ENCODE results near the gene COX7A1. TPM values are rescaled to one million over a fixed set of nuclear protein-coding genes. Genes with fewer than 3 reads are reported as not detected.
"Not testable (repeated sequence)": the region's sequence is repeated elsewhere in the genome, so short reads cannot be mapped to it uniquely, and the experiment has no call there.

COX7A1 gene
- total and polyA plus RNA-seq, 10 of the 15 experiments (the other 5 are each of a cell fraction or from before 2014, with no cell fraction given) = not detected

DNA sequence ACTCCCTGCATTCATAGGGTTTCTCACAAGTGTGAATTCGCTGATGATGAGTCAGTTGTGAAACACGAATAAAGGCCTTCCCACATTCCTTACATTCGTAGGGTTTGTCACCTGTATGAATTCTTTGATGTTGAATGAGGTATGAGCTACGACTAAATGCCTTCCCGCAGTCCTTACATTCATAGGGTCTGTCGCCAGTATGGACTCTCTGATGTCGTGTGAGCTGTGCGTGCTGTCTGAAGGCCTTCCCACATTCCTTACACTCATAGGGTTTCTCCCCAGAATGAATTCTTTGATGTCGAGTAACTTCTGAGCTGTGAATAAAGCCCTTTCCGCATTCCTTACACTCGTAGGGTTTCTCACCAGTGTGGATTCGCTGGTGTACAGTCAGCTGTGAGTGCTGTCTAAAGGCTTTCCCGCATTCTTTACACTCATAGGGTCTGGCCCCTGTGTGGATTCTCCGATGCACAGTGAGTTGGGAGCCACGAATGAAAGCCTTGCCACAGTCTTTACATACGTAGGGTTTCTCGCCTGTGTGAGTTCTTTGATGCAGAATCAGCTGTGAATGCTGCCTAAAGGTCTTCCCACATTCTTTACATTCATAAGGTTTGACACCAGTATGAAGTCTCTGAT is 30.5 kb upstream of the COX7A1 start:
- RAD21 ChIA-PET (ENCODE audit: unreplicated experiment) = no interaction called here
- Histone ChIP-seq H3K9ac (ENCODE audit: control insufficient read depth, insufficient read depth, low read length) (no peak overlapping the region), H2AFZ (ENCODE audit: control insufficient read depth, low read depth, low read length) (no peak overlapping the region), H3K27me3 (replicated peaks in 1 of 2; ENCODE audit: control insufficient read depth in 2 of 2, insufficient read depth in 2 of 2, low read length in 1 of 2) (no peaks in the 10 kb centered on the region), H3K4me2 (ENCODE audit: control insufficient read depth, insufficient read depth) (no peak overlapping the region), H3K36me3 (ENCODE audit: control insufficient read depth in 2 of 2, insufficient read depth in 2 of 2, low read length in 1 of 2) (peaks cover 0 to 3% of the 10 kb centered on the region in 2 experiments; a peak in 1 of 4 replicates), H3K4me1 (ENCODE audit: control insufficient read depth, insufficient read depth, low read length) (no peaks in the 10 kb centered on the region), H3K9me3 (replicated peaks; ENCODE audit: control insufficient read depth, insufficient read depth, low read length) (no peaks in the 10 kb centered on the region), H3K4me3 (no peak overlapping the region), H3K27ac (ENCODE audit: control insufficient read depth, insufficient read depth) (no peak overlapping the region), H4K20me1 (ENCODE audit: control insufficient read depth, insufficient read depth) (no peaks in the 10 kb centered on the region), H3K79me2 (ENCODE audit: control insufficient read depth, insufficient read depth, low read length) (no peaks in the 10 kb centered on the region)
- SMC1A ChIA-PET (ENCODE audit: uncharacterized antibody, unreplicated experiment) = no interaction called here
- WGBS (ENCODE audit: insufficient coverage, insufficient replicate concordance, low lambda C conversion rate, missing lambda C conversion rate) = 92% methylated on average over 17 of the region's 17 CpGs
- POLR2A ChIA-PET = no interaction called here
- no TSS peak for BruUV-seq (replicated peaks)
- no peak for ATAC-seq
- no peak for DNase-seq (ENCODE audit: low read depth, low spot score)
- TF ChIP-seq CHD1 (IDR thresholded peaks at IDR 0.05; ENCODE audit: low read depth, low read length) (no peak), ZNF24 (IDR thresholded peaks at IDR 0.05) (peak; percentile 88), JUNB (IDR thresholded peaks at IDR 0.05) (no peak)
- TF ChIP-seq, protein P1, sequence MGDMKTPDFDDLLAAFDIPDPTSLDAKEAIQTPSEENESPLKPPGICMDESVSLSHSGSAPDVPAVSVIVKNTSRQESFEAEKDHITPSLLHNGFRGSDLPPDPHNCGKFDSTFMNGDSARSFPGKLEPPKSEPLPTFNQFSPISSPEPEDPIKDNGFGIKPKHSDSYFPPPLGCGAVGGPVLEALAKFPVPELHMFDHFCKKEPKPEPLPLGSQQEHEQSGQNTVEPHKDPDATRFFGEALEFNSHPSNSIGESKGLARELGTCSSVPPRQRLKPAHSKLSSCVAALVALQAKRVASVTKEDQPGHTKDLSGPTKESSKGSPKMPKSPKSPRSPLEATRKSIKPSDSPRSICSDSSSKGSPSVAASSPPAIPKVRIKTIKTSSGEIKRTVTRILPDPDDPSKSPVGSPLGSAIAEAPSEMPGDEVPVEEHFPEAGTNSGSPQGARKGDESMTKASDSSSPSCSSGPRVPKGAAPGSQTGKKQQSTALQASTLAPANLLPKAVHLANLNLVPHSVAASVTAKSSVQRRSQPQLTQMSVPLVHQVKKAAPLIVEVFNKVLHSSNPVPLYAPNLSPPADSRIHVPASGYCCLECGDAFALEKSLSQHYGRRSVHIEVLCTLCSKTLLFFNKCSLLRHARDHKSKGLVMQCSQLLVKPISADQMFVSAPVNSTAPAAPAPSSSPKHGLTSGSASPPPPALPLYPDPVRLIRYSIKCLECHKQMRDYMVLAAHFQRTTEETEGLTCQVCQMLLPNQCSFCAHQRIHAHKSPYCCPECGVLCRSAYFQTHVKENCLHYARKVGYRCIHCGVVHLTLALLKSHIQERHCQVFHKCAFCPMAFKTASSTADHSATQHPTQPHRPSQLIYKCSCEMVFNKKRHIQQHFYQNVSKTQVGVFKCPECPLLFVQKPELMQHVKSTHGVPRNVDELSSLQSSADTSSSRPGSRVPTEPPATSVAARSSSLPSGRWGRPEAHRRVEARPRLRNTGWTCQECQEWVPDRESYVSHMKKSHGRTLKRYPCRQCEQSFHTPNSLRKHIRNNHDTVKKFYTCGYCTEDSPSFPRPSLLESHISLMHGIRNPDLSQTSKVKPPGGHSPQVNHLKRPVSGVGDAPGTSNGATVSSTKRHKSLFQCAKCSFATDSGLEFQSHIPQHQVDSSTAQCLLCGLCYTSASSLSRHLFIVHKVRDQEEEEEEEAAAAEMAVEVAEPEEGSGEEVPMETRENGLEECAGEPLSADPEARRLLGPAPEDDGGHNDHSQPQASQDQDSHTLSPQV (IDR thresholded peaks at IDR 0.05) = peak; percentile 97
- TF ChIP-seq, protein P2, sequence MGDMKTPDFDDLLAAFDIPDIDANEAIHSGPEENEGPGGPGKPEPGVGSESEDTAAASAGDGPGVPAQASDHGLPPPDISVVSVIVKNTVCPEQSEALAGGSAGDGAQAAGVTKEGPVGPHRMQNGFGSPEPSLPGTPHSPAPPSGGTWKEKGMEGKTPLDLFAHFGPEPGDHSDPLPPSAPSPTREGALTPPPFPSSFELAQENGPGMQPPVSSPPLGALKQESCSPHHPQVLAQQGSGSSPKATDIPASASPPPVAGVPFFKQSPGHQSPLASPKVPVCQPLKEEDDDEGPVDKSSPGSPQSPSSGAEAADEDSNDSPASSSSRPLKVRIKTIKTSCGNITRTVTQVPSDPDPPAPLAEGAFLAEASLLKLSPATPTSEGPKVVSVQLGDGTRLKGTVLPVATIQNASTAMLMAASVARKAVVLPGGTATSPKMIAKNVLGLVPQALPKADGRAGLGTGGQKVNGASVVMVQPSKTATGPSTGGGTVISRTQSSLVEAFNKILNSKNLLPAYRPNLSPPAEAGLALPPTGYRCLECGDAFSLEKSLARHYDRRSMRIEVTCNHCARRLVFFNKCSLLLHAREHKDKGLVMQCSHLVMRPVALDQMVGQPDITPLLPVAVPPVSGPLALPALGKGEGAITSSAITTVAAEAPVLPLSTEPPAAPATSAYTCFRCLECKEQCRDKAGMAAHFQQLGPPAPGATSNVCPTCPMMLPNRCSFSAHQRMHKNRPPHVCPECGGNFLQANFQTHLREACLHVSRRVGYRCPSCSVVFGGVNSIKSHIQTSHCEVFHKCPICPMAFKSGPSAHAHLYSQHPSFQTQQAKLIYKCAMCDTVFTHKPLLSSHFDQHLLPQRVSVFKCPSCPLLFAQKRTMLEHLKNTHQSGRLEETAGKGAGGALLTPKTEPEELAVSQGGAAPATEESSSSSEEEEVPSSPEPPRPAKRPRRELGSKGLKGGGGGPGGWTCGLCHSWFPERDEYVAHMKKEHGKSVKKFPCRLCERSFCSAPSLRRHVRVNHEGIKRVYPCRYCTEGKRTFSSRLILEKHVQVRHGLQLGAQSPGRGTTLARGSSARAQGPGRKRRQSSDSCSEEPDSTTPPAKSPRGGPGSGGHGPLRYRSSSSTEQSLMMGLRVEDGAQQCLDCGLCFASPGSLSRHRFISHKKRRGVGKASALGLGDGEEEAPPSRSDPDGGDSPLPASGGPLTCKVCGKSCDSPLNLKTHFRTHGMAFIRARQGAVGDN (IDR thresholded peaks at IDR 0.05) = peak; percentile 94
- CTCF ChIA-PET = no interaction called here
- in situ Hi-C loops (cut with MboI) (no loop called here), intact Hi-C loops (cut with micrococcal nuclease; ENCODE audit: unreplicated experiment) (no loop called here)
- no peak for FAIRE-seq

DNA sequence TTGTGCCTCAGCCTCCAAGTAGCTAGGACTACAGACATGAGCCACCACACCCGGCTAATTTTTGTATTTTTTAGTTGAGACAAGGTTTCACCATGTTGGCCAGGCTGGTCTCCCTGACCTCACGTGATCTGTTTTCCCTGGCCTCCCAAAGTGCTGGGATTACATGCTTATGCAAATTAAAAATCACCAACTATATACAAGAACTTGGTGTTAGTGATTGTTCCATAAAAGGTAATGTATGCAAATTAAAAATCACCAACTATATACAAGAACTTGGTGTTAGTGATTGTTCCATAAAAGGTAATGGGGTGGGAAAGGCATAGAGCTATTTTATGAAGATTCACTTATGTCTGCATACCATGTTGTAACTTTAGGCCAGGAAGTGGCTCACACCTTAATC is 26.8 kb upstream of the COX7A1 start:
- RAD21 ChIA-PET (ENCODE audit: unreplicated experiment); H3K9ac ChIP-seq (ENCODE audit: control insufficient read depth, insufficient read depth, low read length); H3K4me3 ChIP-seq; H3K36me3 ChIP-seq (ENCODE audit: control insufficient read depth in 2 of 2, insufficient read depth in 2 of 2, low read length in 1 of 2); BruUV-seq (replicated peaks); H3K79me2 ChIP-seq (ENCODE audit: control insufficient read depth, insufficient read depth, low read length); H4K20me1 ChIP-seq (ENCODE audit: control insufficient read depth, insufficient read depth); DNase-seq (ENCODE audit: low read depth, low spot score); H3K27me3 ChIP-seq (replicated peaks in 1 of 2; ENCODE audit: control insufficient read depth in 2 of 2, insufficient read depth in 2 of 2, low read length in 1 of 2); SMC1A ChIA-PET (ENCODE audit: uncharacterized antibody, unreplicated experiment); H3K4me2 ChIP-seq (ENCODE audit: control insufficient read depth, insufficient read depth); POLR2A ChIA-PET; H3K4me1 ChIP-seq (ENCODE audit: control insufficient read depth, insufficient read depth, low read length); H3K27ac ChIP-seq (ENCODE audit: control insufficient read depth, insufficient read depth); intact Hi-C loops (cut with micrococcal nuclease; ENCODE audit: unreplicated experiment); H2AFZ ChIP-seq (ENCODE audit: control insufficient read depth, low read depth, low read length); FAIRE-seq; in situ Hi-C loops (cut with MboI); H3K9me3 ChIP-seq (replicated peaks; ENCODE audit: control insufficient read depth, insufficient read depth, low read length); ATAC-seq: not testable (repeated sequence)
- CTCF ChIA-PET = interaction anchor here (1.1 kb wide), 2 partner anchors 17 to 68 kb away, joined by 3 read pairs; partner anchors contain the start of gene OVOL3
- WGBS (ENCODE audit: insufficient coverage, insufficient replicate concordance, low lambda C conversion rate, missing lambda C conversion rate) = 49% methylated on average over 2 of the region's 2 CpGs

Data from GM12878 (cell line).